ENCODE measurements around the gene ARSB.

The ARSB gene

GRCh38 chr5:78801413-78801812, 183.7 kb downstream of the ARSB start:
- Histone ChIP-seq H3K4me2 (ENCODE audit: low read length) (no peak overlapping the region), H3K36me3 (ENCODE audit: control insufficient read depth, low read length) (no peaks in the 10 kb centered on the region), H3F3A (ENCODE audit: control insufficient read depth, insufficient read depth) (no peaks in the 10 kb centered on the region)

GRCh38 chr5:78799266-78800017, 185.7 kb downstream of the ARSB start:
- no peaks in the 10 kb centered on the region for H4K20me1 ChIP-seq (ENCODE audit: control insufficient read depth, insufficient read depth, low read depth, low read length)
- no peaks in the 10 kb centered on the region for H3K79me2 ChIP-seq (ENCODE audit: control insufficient read depth, low read length)
- TF ChIP-seq, protein P1, sequence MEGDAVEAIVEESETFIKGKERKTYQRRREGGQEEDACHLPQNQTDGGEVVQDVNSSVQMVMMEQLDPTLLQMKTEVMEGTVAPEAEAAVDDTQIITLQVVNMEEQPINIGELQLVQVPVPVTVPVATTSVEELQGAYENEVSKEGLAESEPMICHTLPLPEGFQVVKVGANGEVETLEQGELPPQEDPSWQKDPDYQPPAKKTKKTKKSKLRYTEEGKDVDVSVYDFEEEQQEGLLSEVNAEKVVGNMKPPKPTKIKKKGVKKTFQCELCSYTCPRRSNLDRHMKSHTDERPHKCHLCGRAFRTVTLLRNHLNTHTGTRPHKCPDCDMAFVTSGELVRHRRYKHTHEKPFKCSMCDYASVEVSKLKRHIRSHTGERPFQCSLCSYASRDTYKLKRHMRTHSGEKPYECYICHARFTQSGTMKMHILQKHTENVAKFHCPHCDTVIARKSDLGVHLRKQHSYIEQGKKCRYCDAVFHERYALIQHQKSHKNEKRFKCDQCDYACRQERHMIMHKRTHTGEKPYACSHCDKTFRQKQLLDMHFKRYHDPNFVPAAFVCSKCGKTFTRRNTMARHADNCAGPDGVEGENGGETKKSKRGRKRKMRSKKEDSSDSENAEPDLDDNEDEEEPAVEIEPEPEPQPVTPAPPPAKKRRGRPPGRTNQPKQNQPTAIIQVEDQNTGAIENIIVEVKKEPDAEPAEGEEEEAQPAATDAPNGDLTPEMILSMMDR (IDR thresholded peaks at IDR 0.05; ENCODE audit: low read depth, low read length, poor library complexity, severe bottlenecking): no peak
- no peak for TF ChIP-seq EZH2phosphoT487 (IDR thresholded peaks at IDR 0.05; ENCODE audit: borderline replicate concordance, low read length)
- no peak overlapping the region for H3K27ac ChIP-seq (ENCODE audit: low read depth, low read length)
- H3K9me2 ChIP-seq (replicated peaks; ENCODE audit: control insufficient read depth, low read length): no peaks in the 10 kb centered on the region
- no peak overlapping the region for H3K4me3 ChIP-seq (ENCODE audit: low read length)
- no peaks in the 10 kb centered on the region; the same call in 1 of the 2 replicates for H3K9me3 ChIP-seq (ENCODE audit: control insufficient read depth, insufficient read depth, low read length)
- H3F3A ChIP-seq (ENCODE audit: control insufficient read depth, insufficient read depth): no peaks in the 10 kb centered on the region; the same call in 1 of the 2 replicates
- H3K27me3 ChIP-seq (ENCODE audit: control insufficient read depth, low read length): no peaks in the 10 kb centered on the region
- H3K36me3 ChIP-seq (ENCODE audit: control insufficient read depth, low read length): no peaks in the 10 kb centered on the region
- no peak overlapping the region for H3K4me2 ChIP-seq (ENCODE audit: low read length)
- no peaks in the 10 kb centered on the region for H3K4me1 ChIP-seq (ENCODE audit: control insufficient read depth, low read length)

More at GRCh38 chr5:78801413-78801812, 183.7 kb downstream of the ARSB start:
- H3K4me1 ChIP-seq (ENCODE audit: control insufficient read depth, low read length): no peaks in the 10 kb centered on the region
- H3K4me3 ChIP-seq (ENCODE audit: low read length): no peak overlapping the region
- H3K27me3 ChIP-seq (ENCODE audit: control insufficient read depth, low read length): no peaks in the 10 kb centered on the region
- H3K27ac ChIP-seq (ENCODE audit: low read depth, low read length): no peak overlapping the region
- no peaks in the 10 kb centered on the region for H3K9me2 ChIP-seq (replicated peaks; ENCODE audit: control insufficient read depth, low read length)
- H4K20me1 ChIP-seq (ENCODE audit: control insufficient read depth, insufficient read depth, low read depth, low read length): no peaks in the 10 kb centered on the region
- no peak for TF ChIP-seq EZH2phosphoT487 (IDR thresholded peaks at IDR 0.05; ENCODE audit: borderline replicate concordance, low read length)
- TF ChIP-seq, protein P1 (IDR thresholded peaks at IDR 0.05; ENCODE audit: low read depth, low read length, poor library complexity, severe bottlenecking): no peak
- no peaks in the 10 kb centered on the region for H3K79me2 ChIP-seq (ENCODE audit: control insufficient read depth, low read length)
- no peaks in the 10 kb centered on the region; the same call in 1 of the 2 replicates for H3K9me3 ChIP-seq (ENCODE audit: control insufficient read depth, insufficient read depth, low read length)

DNA sequence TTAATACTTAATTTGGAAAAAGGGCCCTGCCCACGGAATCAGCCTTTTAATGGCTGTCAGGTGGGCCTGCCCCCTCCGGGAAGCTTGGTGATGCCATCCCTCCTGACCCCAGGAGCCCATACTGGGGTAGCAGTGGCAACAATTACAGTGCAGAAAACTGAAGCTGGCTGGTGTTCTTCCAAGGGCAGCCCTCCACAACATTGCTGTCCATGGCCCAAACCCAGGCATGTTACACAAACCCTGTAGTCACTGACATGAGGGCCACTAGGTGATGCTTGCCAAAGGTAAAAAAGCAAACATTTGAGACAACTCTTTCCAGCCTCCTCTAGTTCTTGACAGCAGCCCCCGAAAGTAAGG, 186.5 kb downstream of the ARSB start:
- Histone ChIP-seq H3K79me2 (ENCODE audit: control insufficient read depth, low read length) (no peaks in the 10 kb centered on the region), H3K9me2 (replicated peaks; ENCODE audit: control insufficient read depth, low read length) (no peaks in the 10 kb centered on the region), H3K9me3 (ENCODE audit: control insufficient read depth, insufficient read depth, low read length) (no peaks in the 10 kb centered on the region; the same call in 1 of the 2 replicates), H3K27me3 (ENCODE audit: control insufficient read depth, low read length) (no peaks in the 10 kb centered on the region), H3K4me1 (ENCODE audit: control insufficient read depth, low read length) (no peaks in the 10 kb centered on the region), H3K4me2 (ENCODE audit: low read length) (no peak overlapping the region), H3K4me3 (ENCODE audit: low read length) (no peak overlapping the region), H4K20me1 (ENCODE audit: control insufficient read depth, insufficient read depth, low read depth, low read length) (no peaks in the 10 kb centered on the region), H3K36me3 (ENCODE audit: control insufficient read depth, low read length) (no peaks in the 10 kb centered on the region), H3F3A (ENCODE audit: control insufficient read depth, insufficient read depth) (no peaks in the 10 kb centered on the region; the same call in 1 of the 2 replicates), H3K27ac (ENCODE audit: low read depth, low read length) (no peak overlapping the region)
- TF ChIP-seq EZH2phosphoT487 (IDR thresholded peaks at IDR 0.05; ENCODE audit: borderline replicate concordance, low read length): no peak
- TF ChIP-seq, protein P1 (IDR thresholded peaks at IDR 0.05; ENCODE audit: low read depth, low read length, poor library complexity, severe bottlenecking): no peak
